ENCODE measurements around the gene ZNF830.

- TF ChIP-seq CTCF (IDR thresholded peaks at IDR 0.05) (no peak), USF1 (IDR thresholded peaks at IDR 0.05; ENCODE audit: borderline replicate concordance, low read depth) (no peak)
Observed at GRCh38 chr17:34987232-34987631, 25.9 kb downstream of the ZNF830 start.
